GM12891 (cell line): ENCODE measurements around the gene OTOG.

Experiments
- DNase-seq: peaks from one replicate; pipeline ENCODE4 v3.0.0; 2011; ENCODE audit warnings: low spot score; ENCODE audit not compliant: insufficient read length
- FAIRE-seq: peaks from 2 replicates; lab custom pipeline; 2011; peaks lifted over from hg19 to GRCh38; lab: Jason Lieb, UNC
- PAX5 ChIP-seq: IDR thresholded peaks from 2 replicates; pipeline ENCODE4 v1.6.1; 2011; ENCODE audit warnings: low read length, moderate library complexity, mild to moderate bottlenecking; ENCODE audit not compliant: insufficient read depth, severe bottlenecking
- POLR2A ChIP-seq: IDR thresholded peaks from 2 replicates; pipeline ENCODE4 v1.6.1; 2011; ENCODE audit warnings: low read depth, low read length, control low read depth
- POLR2AphosphoS5 ChIP-seq: IDR thresholded peaks from 2 replicates; pipeline ENCODE4 v1.6.1; 2011; ENCODE audit warnings: low read depth, low read length, control low read depth
- POU2F2 ChIP-seq: IDR thresholded peaks from 2 replicates; pipeline ENCODE4 v1.6.1; 2011; ENCODE audit warnings: low read depth, mild to moderate bottlenecking, control low read depth, low read length, moderate library complexity
- SPI1 ChIP-seq: IDR thresholded peaks from 2 replicates; pipeline ENCODE4 v1.6.1; 2011; ENCODE audit warnings: low read depth, low read length, control low read depth
- TAF1 ChIP-seq: IDR thresholded peaks from 2 replicates; pipeline ENCODE4 v1.6.1; 2011; ENCODE audit warnings: low read depth, low read length, control low read depth

The OTOG gene

GRCh38 chr11:17594686-17595192 is 47.7 kb downstream of the OTOG start:
- FAIRE-seq (no peak), DNase-seq (no peak)
- TF ChIP-seq PAX5 (no peak), POU2F2 (no peak), POLR2AphosphoS5 (no peak), POLR2A (no peak), TAF1 (no peak), SPI1 (no peak)

- DNase-seq (no peak), FAIRE-seq (no peak)
- TF ChIP-seq POLR2A (no peak), POU2F2 (no peak), POLR2AphosphoS5 (no peak), TAF1 (no peak), PAX5 (no peak), SPI1 (no peak)
These were observed 48.7 kb downstream of the OTOG start for GRCh38 chr11:17595526-17596309.

- DNase-seq = no peak
- TF ChIP-seq PAX5 (no peak), POLR2AphosphoS5 (no peak), SPI1 (no peak), POLR2A (no peak)
- FAIRE-seq = no peak
These were observed 49.2 kb downstream of the OTOG start for GRCh38 chr11:17596310-17596669.

- no peak for FAIRE-seq
- TF ChIP-seq SPI1 (no peak), TAF1 (no peak), PAX5 (no peak)
- DNase-seq = no peak
These were observed 49.7 kb downstream of the OTOG start for GRCh38 chr11:17596711-17597110.

GRCh38 chr11:17597770-17598169 is 50.7 kb downstream of the OTOG start:
- TF ChIP-seq PAX5 (no peak), POU2F2 (no peak), POLR2A (no peak), POLR2AphosphoS5 (no peak), TAF1 (no peak), SPI1 (no peak)
- DNase-seq = no peak
- FAIRE-seq = no peak

- DNase-seq (peak; percentile 72), FAIRE-seq (peak; percentile 84)
- TF ChIP-seq PAX5 (no peak), POLR2AphosphoS5 (no peak), TAF1 (no peak), POU2F2 (no peak), POLR2A (no peak), SPI1 (no peak)
These were observed 51.8 kb downstream of the OTOG start for GRCh38 chr11:17598700-17599459.

GRCh38 chr11:17599460-17599925 is 52.4 kb downstream of the OTOG start:
- TF ChIP-seq SPI1 (no peak), POU2F2 (no peak), POLR2AphosphoS5 (no peak), PAX5 (no peak), POLR2A (no peak), TAF1 (no peak)
- FAIRE-seq (no peak), DNase-seq (no peak)

- DNase-seq (no peak), FAIRE-seq (no peak)
- TF ChIP-seq SPI1 (no peak), PAX5 (no peak), POLR2AphosphoS5 (no peak), POLR2A (no peak), POU2F2 (no peak), TAF1 (no peak)
These were observed 53.5 kb downstream of the OTOG start for GRCh38 chr11:17600316-17601255.

- DNase-seq = no peak
- TF ChIP-seq SPI1 = no peak
- no peak for TF ChIP-seq PAX5
- no peak for FAIRE-seq
These were observed 54.2 kb downstream of the OTOG start for GRCh38 chr11:17601256-17601671.
